Muscle layer of colon (tissue), 2 donors: ENCODE measurements around the gene JAK3.
A peak's percentile ranks its signal among the peaks of the same experiment; 100 is the strongest.
"Not testable (repeated sequence)": the region's sequence is repeated elsewhere in the genome, so short reads cannot be mapped to it uniquely, and the experiment has no call there.

Experiments used
- H3K27ac ChIP-seq: one replicate; pipeline ENCODE4 v1.7.0; 2013; ENCODE audit warnings: low read depth, mild to moderate bottlenecking, low read length, moderate library complexity
- H3K27me3 ChIP-seq, 2 donors: one replicate each; pipeline ENCODE4 v1.7.0; 2013; ENCODE audit warnings: low read length in 2 of 2, mild to moderate bottlenecking in 2 of 2; ENCODE audit not compliant: insufficient read depth in 2 of 2, control insufficient read depth in 1 of 2
- H3K36me3 ChIP-seq: one replicate; pipeline ENCODE4 v1.7.0; 2013; ENCODE audit warnings: mild to moderate bottlenecking, low read length; ENCODE audit not compliant: insufficient read depth
- H3K4me1 ChIP-seq: one replicate; pipeline ENCODE4 v1.7.0; 2013; ENCODE audit warnings: mild to moderate bottlenecking, low read length; ENCODE audit not compliant: insufficient read depth
- H3K4me3 ChIP-seq, 2 donors: one replicate each; pipeline ENCODE4 v1.7.0; 2013; ENCODE audit warnings: low read length in 2 of 2, low read depth in 1 of 2, mild to moderate bottlenecking in 1 of 2, moderate library complexity in 1 of 2
- H3K9ac ChIP-seq: one replicate; pipeline ENCODE4 v1.7.0; 2013; ENCODE audit warnings: low read length
- H3K9me3 ChIP-seq: one replicate; pipeline ENCODE4 v1.7.0; 2013; ENCODE audit warnings: mild to moderate bottlenecking, low read length
- donor health status: abdominal sarcoma.
- donor health status: Adenocarcinoma of cecum.

Gene JAK3

DNA sequence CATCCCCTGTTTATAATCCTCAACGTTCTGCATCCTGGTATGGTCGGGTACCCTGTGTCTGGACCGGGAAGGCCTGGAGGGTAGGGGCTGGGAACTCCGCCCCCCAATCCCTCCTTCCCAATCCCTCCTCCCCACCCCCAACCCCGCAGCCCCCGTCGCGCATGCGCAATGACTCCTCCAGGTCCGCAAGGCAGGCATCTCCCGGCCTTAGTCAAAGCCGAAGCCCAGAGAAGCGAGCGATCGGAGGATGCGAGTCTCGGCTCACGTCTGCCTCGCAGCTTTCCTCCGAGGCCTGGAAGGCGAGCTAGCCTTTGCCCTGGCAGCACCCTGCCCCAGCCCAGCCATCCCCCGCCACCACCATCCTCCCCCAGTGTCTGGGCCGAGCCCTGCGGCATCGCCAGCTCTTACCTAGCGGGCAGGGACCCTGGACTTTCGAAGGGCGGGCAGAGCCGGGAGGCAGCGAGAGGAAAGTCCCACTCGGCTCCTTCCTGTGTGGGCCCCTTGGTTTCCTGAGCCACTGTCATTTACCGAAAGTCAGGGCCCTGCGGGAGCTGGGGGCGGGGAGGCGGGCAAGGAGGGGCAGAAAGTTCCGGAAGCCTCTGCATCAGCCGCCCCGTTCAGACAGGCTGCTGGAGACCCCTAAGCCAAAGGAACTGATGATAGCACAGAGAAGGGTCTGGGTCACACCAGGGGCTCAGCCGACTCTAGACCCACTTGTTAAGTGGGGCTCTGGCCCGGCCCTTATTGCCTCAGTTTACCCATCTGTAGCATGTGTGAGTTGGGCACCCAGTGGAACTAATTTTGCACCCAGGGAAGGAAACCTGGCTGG is at the start of gene JAK3:
Gene JAK3, minus strand, starts transcription at position 445 of the 829 bp plus-strand sequence. CDS start 3,565 bp downstream, outside the sequence.
- Histone ChIP-seq H3K4me1 (no peaks in the 10 kb centered on the region), H3K4me3 (peak within 1 kb of the TSS in 1 of 2 donors; percentile 14), H3K9me3 (no peaks in the 10 kb centered on the region), H3K27ac (no peak within 1 kb of the TSS), H3K9ac (no peak within 1 kb of the TSS), H3K36me3 (no peaks in the 10 kb centered on the region), H3K27me3 (peaks cover 0 to 10% of the 10 kb centered on the region in 2 donors)

- Histone ChIP-seq H3K4me3 (no peak overlapping the region), H3K27me3 (no peaks in the 10 kb centered on the region), H3K4me1 (no peaks in the 10 kb centered on the region), H3K9me3 (no peaks in the 10 kb centered on the region), H3K36me3 (no peaks in the 10 kb centered on the region), H3K9ac (no peak overlapping the region), H3K27ac (no peak overlapping the region)
Observed at GRCh38 chr19:17893766-17894165, 46.0 kb upstream of the JAK3 start.

- no peak overlapping the region for H3K27ac ChIP-seq
- H3K4me1 ChIP-seq: no peaks in the 10 kb centered on the region
- no peak overlapping the region for H3K4me3 ChIP-seq
- no peaks in the 10 kb centered on the region for H3K27me3 ChIP-seq
- H3K9ac ChIP-seq: no peak overlapping the region
- no peaks in the 10 kb centered on the region for H3K9me3 ChIP-seq
- no peaks in the 10 kb centered on the region for H3K36me3 ChIP-seq
Observed at GRCh38 chr19:17889609-17890214, 41.9 kb upstream of the JAK3 start.

GRCh38 chr19:17888260-17888659 is 40.5 kb upstream of the JAK3 start:
- Histone ChIP-seq H3K4me3 (no peak overlapping the region), H3K36me3 (no peaks in the 10 kb centered on the region), H3K27me3 (peaks cover 0 to 5% of the 10 kb centered on the region in 2 donors), H3K9me3 (no peaks in the 10 kb centered on the region), H3K27ac (no peak overlapping the region), H3K9ac (no peak overlapping the region), H3K4me1 (no peaks in the 10 kb centered on the region)

- not testable (repeated sequence) for H3K4me3 ChIP-seq, H3K27ac ChIP-seq, H3K27me3 ChIP-seq, H3K9ac ChIP-seq, H3K36me3 ChIP-seq, H3K9me3 ChIP-seq, H3K4me1 ChIP-seq
Observed at GRCh38 chr19:17887221-17887620, 39.4 kb upstream of the JAK3 start.

DNA sequence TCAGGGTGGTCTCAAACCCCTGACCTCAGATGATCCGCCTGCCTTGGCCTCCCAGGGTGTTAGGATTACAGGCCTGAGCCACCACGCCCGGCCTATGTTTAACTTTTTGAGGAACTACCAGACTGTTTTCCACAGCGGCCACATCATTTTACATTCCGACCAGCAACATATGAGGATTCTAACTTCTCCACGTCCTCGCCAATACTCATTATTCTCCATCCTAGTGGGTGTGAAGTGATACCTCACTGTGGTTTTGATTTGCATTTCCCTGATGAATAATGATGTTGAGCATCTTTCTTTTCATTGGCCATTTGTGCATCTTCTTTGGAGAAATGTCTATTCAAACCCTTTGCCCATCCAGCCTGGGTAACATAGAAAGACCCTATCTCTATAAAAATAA is 38.7 kb upstream of the JAK3 start:
- H3K4me3 ChIP-seq: no peak overlapping the region
- H3K9ac ChIP-seq: no peak overlapping the region
- no peaks in the 10 kb centered on the region for H3K9me3 ChIP-seq
- H3K36me3 ChIP-seq: no peaks in the 10 kb centered on the region
- H3K27me3 ChIP-seq: peaks cover 0 to 5% of the 10 kb centered on the region in 2 donors
- no peak overlapping the region for H3K27ac ChIP-seq
- no peaks in the 10 kb centered on the region for H3K4me1 ChIP-seq

DNA sequence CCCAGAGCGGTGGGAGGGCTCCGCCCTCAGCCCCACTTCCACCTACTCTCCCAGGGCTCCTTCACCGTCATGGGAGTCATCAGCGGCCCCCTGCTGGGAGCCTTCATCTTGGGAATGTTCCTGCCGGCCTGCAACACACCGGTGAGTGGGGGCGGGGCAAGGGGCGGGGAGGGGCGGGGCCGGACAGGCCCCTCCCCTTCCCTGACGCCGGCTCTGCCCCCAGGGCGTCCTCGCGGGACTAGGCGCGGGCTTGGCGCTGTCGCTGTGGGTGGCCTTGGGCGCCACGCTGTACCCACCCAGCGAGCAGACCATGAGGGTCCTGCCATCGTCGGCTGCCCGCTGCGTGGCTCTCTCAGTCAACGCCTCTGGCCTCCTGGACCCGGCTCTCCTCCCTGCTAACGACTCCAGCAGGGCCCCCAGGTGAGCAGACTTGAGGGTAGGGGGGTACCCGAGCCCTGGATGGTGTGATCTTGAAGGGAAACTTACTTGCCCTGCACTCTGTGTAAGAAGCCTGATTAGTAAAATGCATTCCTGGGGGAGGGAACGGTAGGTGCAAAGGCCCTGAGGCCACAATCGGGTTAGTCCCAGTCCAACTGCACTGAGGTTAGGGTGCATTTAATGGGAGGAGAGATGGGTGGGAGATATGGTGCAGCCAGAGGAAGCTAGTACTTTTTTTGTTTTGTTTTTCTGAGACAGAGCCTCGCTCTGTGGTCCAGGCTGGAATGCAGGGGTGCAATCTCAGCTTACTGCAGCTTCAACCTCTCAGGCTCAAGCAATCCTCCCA is 36.0 kb upstream of the JAK3 start:
- Histone ChIP-seq H3K36me3 (no peaks in the 10 kb centered on the region), H3K9ac (no peak overlapping the region), H3K4me1 (no peaks in the 10 kb centered on the region), H3K27me3 (peaks cover 0 to 5% of the 10 kb centered on the region in 2 donors), H3K4me3 (no peak overlapping the region), H3K27ac (no peak overlapping the region), H3K9me3 (no peaks in the 10 kb centered on the region)

DNA sequence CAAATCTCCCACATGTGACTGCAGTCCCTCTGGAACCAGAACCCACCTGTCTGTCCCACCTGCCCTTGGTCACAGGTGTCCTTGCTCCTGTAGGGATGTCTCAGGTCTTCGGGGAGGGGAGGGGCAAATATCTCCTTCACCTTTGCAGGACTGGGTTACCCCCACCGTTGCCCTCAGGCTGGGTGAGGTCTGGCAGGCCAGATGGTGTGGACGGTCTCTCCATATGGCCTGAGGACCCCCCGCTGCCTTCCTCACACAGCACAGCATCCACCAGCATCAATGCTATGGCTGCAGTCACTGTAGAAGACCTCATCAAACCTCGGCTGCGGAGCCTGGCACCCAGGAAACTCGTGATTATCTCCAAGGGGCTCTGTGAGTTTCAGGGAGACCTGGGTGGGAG is 33.9 kb upstream of the JAK3 start:
- H3K36me3 ChIP-seq: no peaks in the 10 kb centered on the region
- H3K27ac ChIP-seq: no peak overlapping the region
- H3K9ac ChIP-seq: no peak overlapping the region
- no peak overlapping the region for H3K4me3 ChIP-seq
- H3K9me3 ChIP-seq: no peaks in the 10 kb centered on the region
- peaks cover 0 to 5% of the 10 kb centered on the region in 2 donors for H3K27me3 ChIP-seq
- H3K4me1 ChIP-seq: no peaks in the 10 kb centered on the region

DNA sequence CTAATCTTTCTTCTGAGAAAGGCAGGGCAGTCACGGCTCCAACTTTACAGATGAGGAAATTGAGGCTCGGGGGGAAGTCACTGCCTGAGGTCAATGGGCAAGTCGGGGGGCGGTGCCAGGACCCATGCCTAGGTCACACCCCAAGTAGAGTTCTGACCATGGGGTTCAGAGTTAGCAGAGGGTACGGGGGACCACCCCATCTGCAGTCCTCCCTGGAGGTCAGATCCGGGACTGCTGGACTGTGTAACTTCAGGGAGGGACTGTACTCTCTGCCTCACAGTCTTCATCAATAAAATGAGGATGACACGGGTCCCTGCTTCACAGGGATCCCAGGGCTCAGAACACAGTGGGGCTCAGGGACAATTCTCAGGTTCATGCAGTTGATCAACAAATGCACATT is 31.7 kb upstream of the JAK3 start:
- no peak overlapping the region for H3K4me3 ChIP-seq
- H3K27ac ChIP-seq: no peak overlapping the region
- peaks cover 4 to 11% of the 10 kb centered on the region in 2 donors for H3K27me3 ChIP-seq
- no peaks in the 10 kb centered on the region for H3K4me1 ChIP-seq
- no peaks in the 10 kb centered on the region for H3K9me3 ChIP-seq
- H3K36me3 ChIP-seq: no peaks in the 10 kb centered on the region
- H3K9ac ChIP-seq: no peak overlapping the region

DNA sequence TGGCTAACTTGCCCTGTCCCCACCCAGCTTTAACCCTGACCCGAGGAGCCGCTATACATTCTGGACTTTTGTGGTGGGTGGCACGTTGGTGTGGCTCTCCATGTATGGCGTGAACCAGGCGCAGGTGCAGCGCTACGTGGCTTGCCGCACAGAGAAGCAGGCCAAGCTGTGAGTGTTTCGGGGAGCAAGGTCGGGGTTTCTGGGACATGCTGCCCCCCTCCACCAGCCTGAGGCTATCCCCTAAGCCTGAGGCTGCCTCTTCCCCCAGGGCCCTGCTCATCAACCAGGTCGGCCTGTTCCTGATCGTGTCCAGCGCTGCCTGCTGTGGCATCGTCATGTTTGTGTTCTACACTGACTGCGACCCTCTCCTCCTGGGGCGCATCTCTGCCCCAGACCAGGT is 29.9 kb upstream of the JAK3 start:
- Histone ChIP-seq H3K9ac (no peak overlapping the region), H3K36me3 (no peaks in the 10 kb centered on the region), H3K4me3 (no peak overlapping the region), H3K27me3 (peaks cover 10 to 22% of the 10 kb centered on the region in 2 donors), H3K27ac (no peak overlapping the region), H3K9me3 (no peaks in the 10 kb centered on the region), H3K4me1 (no peaks in the 10 kb centered on the region)

- H3K27ac ChIP-seq: no peak overlapping the region
- no peak overlapping the region for H3K4me3 ChIP-seq
- H3K27me3 ChIP-seq: peaks cover 22 to 48% of the 10 kb centered on the region in 2 donors
- H3K9ac ChIP-seq: no peak overlapping the region
- no peaks in the 10 kb centered on the region for H3K9me3 ChIP-seq
- no peaks in the 10 kb centered on the region for H3K4me1 ChIP-seq
- no peaks in the 10 kb centered on the region for H3K36me3 ChIP-seq
Observed at GRCh38 chr19:17874758-17875135, 27.0 kb upstream of the JAK3 start.
